Keratinocyte (primary cell): ENCODE results near the gene SMIM32. TPM values are rescaled to one million over a fixed set of nuclear protein-coding genes. Genes with fewer than 3 reads are reported as not detected.

Experiments
- DNase-seq: peaks from one replicate; pipeline ENCODE4 v3.0.0-alpha.2; 2011; ENCODE audit warnings: low read depth, missing footprints, low spot score
- FAIRE-seq: peaks from 2 replicates; lab custom pipeline; 2011; peaks lifted over from hg19 to GRCh38; lab: Jason Lieb, UNC
- H2AFZ ChIP-seq: 2 replicates; pipeline ENCODE4 v1.6.0; 2012; ENCODE audit warnings: low read length, control low read depth, inconsistent platforms; ENCODE audit not compliant: control insufficient read depth
- H3K27ac ChIP-seq: 2 replicates; pipeline ENCODE4 v1.5.1; 2011; ENCODE audit warnings: low read length; ENCODE audit not compliant: control insufficient read depth, insufficient read depth
- H3K27me3 ChIP-seq: 3 replicates; pipeline ENCODE4 v1.6.0; 2011; ENCODE audit warnings: low read length; ENCODE audit not compliant: control insufficient read depth, insufficient read depth; ENCODE audit errors: extremely low read depth
- H3K36me3 ChIP-seq, 2 experiments: 2 replicates in 1 of 2; 3 replicates in 1 of 2; pipeline ENCODE4 v1.5.1; 2011; ENCODE audit warnings: low read length in 2 of 2, mild to moderate bottlenecking in 1 of 2; ENCODE audit not compliant: control insufficient read depth in 2 of 2, insufficient read depth in 2 of 2; ENCODE audit errors: extremely low read depth in 1 of 2
- H3K4me1 ChIP-seq: 3 replicates; pipeline ENCODE4 v1.5.1; 2011; ENCODE audit warnings: low read length; ENCODE audit not compliant: control insufficient read depth, insufficient read depth; ENCODE audit errors: extremely low read depth
- H3K4me2 ChIP-seq: 3 replicates; pipeline ENCODE4 v1.6.0; 2011; ENCODE audit warnings: low read depth, low read length; ENCODE audit not compliant: control insufficient read depth, insufficient read depth; ENCODE audit errors: extremely low read depth
- H3K4me3 ChIP-seq, 3 experiments: fragments of 200-600 bp in 1 of 3; sonication (generic) in 1 of 3; 2 replicates in 2 of 3; 3 replicates in 1 of 3; pipeline ENCODE4 v1.5.1; 2011 to 2016; ENCODE audit warnings: low read length in 3 of 3, mild to moderate bottlenecking in 3 of 3, control low read depth in 2 of 3, inconsistent platforms in 1 of 3, low read depth in 1 of 3, mixed read lengths in 1 of 3, mixed run types in 1 of 3, moderate library complexity in 1 of 3; ENCODE audit not compliant: control insufficient read depth in 2 of 3, insufficient read depth in 2 of 3; ENCODE audit errors: extremely low read depth in 1 of 3
- H3K79me2 ChIP-seq: 2 replicates; pipeline ENCODE4 v1.6.0; 2012; ENCODE audit warnings: low read length; ENCODE audit not compliant: control insufficient read depth, insufficient read depth
- H3K9ac ChIP-seq: 3 replicates; pipeline ENCODE4 v1.6.0; 2011; ENCODE audit warnings: low read length; ENCODE audit not compliant: control insufficient read depth, insufficient read depth; ENCODE audit errors: extremely low read depth
- H3K9me1 ChIP-seq: 3 replicates; pipeline ENCODE4 v1.6.0; 2011; ENCODE audit warnings: low read length; ENCODE audit not compliant: control insufficient read depth, insufficient read depth; ENCODE audit errors: extremely low read depth
- H3K9me3 ChIP-seq: 2 replicates; pipeline ENCODE4 v1.5.1; 2012; ENCODE audit warnings: low read depth, low read length; ENCODE audit not compliant: control insufficient read depth
- H4K20me1 ChIP-seq: 3 replicates; pipeline ENCODE4 v1.6.0; 2011; ENCODE audit warnings: low read length; ENCODE audit not compliant: control insufficient read depth, insufficient read depth; ENCODE audit errors: extremely low read depth
- EZH2 ChIP-seq: IDR thresholded peaks from one replicate; pipeline ENCODE4 v1.6.1; 2012; ENCODE audit warnings: inconsistent platforms, mild to moderate bottlenecking, low read length, moderate library complexity
- dilution Hi-C: fragments of 300-500 bp; cut with MboI; formaldehyde crosslinking; loops from one replicate; pipeline ENCODE4 v1.7.0; 2020; ENCODE audit warnings: low sequenced_read_pairs; ENCODE audit not compliant: extremely low pct_ligation_motif_present
- polyA plus RNA-seq, 5 experiments: library from polyadenylated mRNA; depleted of rRNA in 3 of 5; stranded (reverse) in 3 of 5; stranded (forward) in 1 of 5; unstranded in 1 of 5; fragments of >200 nt; gene quantifications; 1 replicate in 1 of 5; 2 replicates in 3 of 5; 3 replicates in 1 of 5; pipeline versions ENCODE4 v1.2.1 to v1.2.3, GENCODE V29; 2011 to 2012; ENCODE audit warnings: missing spikeins in 2 of 5, low read depth in 1 of 5, low replicate concordance in 1 of 5
- TF ChIP-seq, protein P1 (sequence below), 3 experiments: IDR thresholded peaks in 1 of 3; conservative IDR thresholded peaks in 1 of 3; optimal IDR thresholded peaks in 1 of 3; 2 replicates in 2 of 3; 3 replicates in 1 of 3; pipeline versions ENCODE3 to v1.5.1; 2011; ENCODE audit warnings: low read length in 3 of 3, mild to moderate bottlenecking in 3 of 3, moderate library complexity in 2 of 3, control low read depth in 1 of 3, inconsistent platforms in 1 of 3; ENCODE audit not compliant: insufficient read depth in 2 of 3; ENCODE audit errors: extremely low read depth in 1 of 3

Gene SMIM32
- polyA plus RNA-seq, 1 donor (not counting 4 experiments of a cell fraction or from before 2014, with no cell fraction given) = not detected

GRCh38 chr5:136155761-136156160, 37.2 kb downstream of the SMIM32 start:
- TF ChIP-seq, protein P1, sequence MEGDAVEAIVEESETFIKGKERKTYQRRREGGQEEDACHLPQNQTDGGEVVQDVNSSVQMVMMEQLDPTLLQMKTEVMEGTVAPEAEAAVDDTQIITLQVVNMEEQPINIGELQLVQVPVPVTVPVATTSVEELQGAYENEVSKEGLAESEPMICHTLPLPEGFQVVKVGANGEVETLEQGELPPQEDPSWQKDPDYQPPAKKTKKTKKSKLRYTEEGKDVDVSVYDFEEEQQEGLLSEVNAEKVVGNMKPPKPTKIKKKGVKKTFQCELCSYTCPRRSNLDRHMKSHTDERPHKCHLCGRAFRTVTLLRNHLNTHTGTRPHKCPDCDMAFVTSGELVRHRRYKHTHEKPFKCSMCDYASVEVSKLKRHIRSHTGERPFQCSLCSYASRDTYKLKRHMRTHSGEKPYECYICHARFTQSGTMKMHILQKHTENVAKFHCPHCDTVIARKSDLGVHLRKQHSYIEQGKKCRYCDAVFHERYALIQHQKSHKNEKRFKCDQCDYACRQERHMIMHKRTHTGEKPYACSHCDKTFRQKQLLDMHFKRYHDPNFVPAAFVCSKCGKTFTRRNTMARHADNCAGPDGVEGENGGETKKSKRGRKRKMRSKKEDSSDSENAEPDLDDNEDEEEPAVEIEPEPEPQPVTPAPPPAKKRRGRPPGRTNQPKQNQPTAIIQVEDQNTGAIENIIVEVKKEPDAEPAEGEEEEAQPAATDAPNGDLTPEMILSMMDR (optimal IDR thresholded peaks at IDR 0.05 in 1 of 3, IDR thresholded peaks at IDR 0.05 in 1 of 3, conservative IDR thresholded peaks at IDR 0.05 in 1 of 3; ENCODE audit: extremely low read depth in 1 of 3, insufficient read depth in 2 of 3, low read length in 3 of 3) = no peak
- no peak for TF ChIP-seq EZH2
- Histone ChIP-seq H3K4me3 (no peak overlapping the region), H3K27me3 (no peaks in the 10 kb centered on the region), H3K36me3 (peaks cover 10 to 15% of the 10 kb centered on the region in 2 experiments), H4K20me1 (peaks cover 3% of the 10 kb centered on the region), H3K9me3 (no peaks in the 10 kb centered on the region), H2AFZ (no peak overlapping the region), H3K9me1 (no peaks in the 10 kb centered on the region), H3K9ac (no peak overlapping the region), H3K27ac (no peak overlapping the region), H3K4me2 (no peak overlapping the region), H3K4me1 (no peaks in the 10 kb centered on the region), H3K79me2 (peaks cover 82% of the 10 kb centered on the region)
- DNase-seq (no peak), FAIRE-seq (no peak)
- dilution Hi-C loops = no loop called here

GRCh38 chr5:136155078-136155477, 37.9 kb downstream of the SMIM32 start:
- no peak for FAIRE-seq
- no peaks in the 10 kb centered on the region for H3K27me3 ChIP-seq
- H3K9me3 ChIP-seq = no peaks in the 10 kb centered on the region
- H3K4me1 ChIP-seq = no peaks in the 10 kb centered on the region
- no peak for DNase-seq
- no peak overlapping the region for H3K4me3 ChIP-seq
- no peak overlapping the region for H2AFZ ChIP-seq
- no peak overlapping the region for H3K4me2 ChIP-seq
- H4K20me1 ChIP-seq = peaks cover 3% of the 10 kb centered on the region
- peaks cover 9 to 15% of the 10 kb centered on the region in 2 experiments for H3K36me3 ChIP-seq
- H3K9ac ChIP-seq = no peak overlapping the region
- no peak overlapping the region for H3K27ac ChIP-seq
- dilution Hi-C loops = no loop called here
- H3K79me2 ChIP-seq = peaks cover 83% of the 10 kb centered on the region
- TF ChIP-seq, protein P1 (optimal IDR thresholded peaks at IDR 0.05 in 1 of 3, IDR thresholded peaks at IDR 0.05 in 1 of 3, conservative IDR thresholded peaks at IDR 0.05 in 1 of 3; ENCODE audit: extremely low read depth in 1 of 3, insufficient read depth in 2 of 3, low read length in 3 of 3) = no peak
- TF ChIP-seq EZH2 = no peak
- no peaks in the 10 kb centered on the region for H3K9me1 ChIP-seq
